ENCODE measurements around the gene GEMIN7.

- TF ChIP-seq CTCF (optimal IDR thresholded peaks at IDR 0.05 in 1 of 3, IDR thresholded peaks at IDR 0.05 in 1 of 3, conservative IDR thresholded peaks at IDR 0.05 in 1 of 3; ENCODE audit: extremely low read depth in 1 of 3, insufficient read depth in 2 of 3, low read length in 3 of 3) (no peak), EZH2 (IDR thresholded peaks at IDR 0.05; ENCODE audit: low read length) (no peak)
These were observed 31.8 kb upstream of the GEMIN7 start for GRCh38 chr19:45047188-45047797.
